K562 (cell line): ENCODE data around the gene SERTAD1. TPM values are rescaled to one million over a fixed set of nuclear protein-coding genes. Genes with fewer than 3 reads are reported as not detected.

Experiments used
- CXXC5 ChIP-seq: fragments of 250-450 bp; sonication (Bioruptor Pico); IDR thresholded peaks from 2 replicates; pipeline ENCODE4 v1.8.0; 2022; ENCODE audit warnings: inconsistent platforms, mild to moderate bottlenecking, moderate library complexity
- ETV1 ChIP-seq: fragments of 450-650 bp; conservative IDR thresholded peaks from 2 replicates; pipeline ENCODE4 v1.6.1; 2016; ENCODE audit warnings: missing genetic modification characterization, control low read depth, low read depth, missing compliant biosample characterization
- FOS ChIP-seq: IDR thresholded peaks from 3 replicates; pipeline ENCODE4 v1.6.1; 2011; ENCODE audit not compliant: insufficient read length; ENCODE audit errors: extremely low read depth
- HMGN3 ChIP-seq: IDR thresholded peaks from 2 replicates; pipeline ENCODE4 v1.6.1; 2011; ENCODE audit warnings: borderline replicate concordance, low read depth, mild to moderate bottlenecking, mixed read lengths, low read length; ENCODE audit not compliant: insufficient read length; ENCODE audit errors: extremely low read depth
- KAT7 ChIP-seq: sonication (generic); formaldehyde crosslinking; IDR thresholded peaks from 2 replicates; pipeline ENCODE4 v1.8.0; 2022; ENCODE audit warnings: missing genetic modification reagents, mild to moderate bottlenecking, borderline replicate concordance
- KDM2B ChIP-seq: fragments of 250-450 bp; sonication (Bioruptor Pico); IDR thresholded peaks from 2 replicates; pipeline ENCODE4 v1.8.0; 2021; ENCODE audit warnings: mild to moderate bottlenecking, moderate library complexity
- RAD21 ChIP-seq, 2 experiments: fragments of 250-450 bp in 1 of 2; fragments of 450-650 bp in 1 of 2; sonication (Bioruptor Pico) in 1 of 2; formaldehyde crosslinking in 1 of 2; IDR thresholded peaks in 1 of 2; conservative IDR thresholded peaks in 1 of 2; 2 replicates each; pipeline versions ENCODE4 v1.4.0 to v1.8.0; 2020 to 2022; ENCODE audit warnings: mild to moderate bottlenecking in 2 of 2, moderate library complexity in 1 of 2
- RBFOX2 ChIP-seq: fragments of 200-400 bp; formaldehyde crosslinking; IDR thresholded peaks from 2 replicates; pipeline ENCODE4 v1.6.1; 2017; ENCODE audit warnings: low read depth, mild to moderate bottlenecking, low read length, moderate library complexity
- RBM14 ChIP-seq: fragments of 200-400 bp; formaldehyde crosslinking; IDR thresholded peaks from 2 replicates; pipeline ENCODE4 v1.6.1; 2018; ENCODE audit warnings: low read depth, mild to moderate bottlenecking, low read length, moderate library complexity, borderline replicate concordance; ENCODE audit not compliant: insufficient read depth
- SLC30A9 ChIP-seq: fragments of 250-450 bp; sonication (Bioruptor Pico); IDR thresholded peaks from 2 replicates; pipeline ENCODE4 v1.8.0; 2022; ENCODE audit warnings: mild to moderate bottlenecking, moderate library complexity
- SUPT5H ChIP-seq: fragments of 450-650 bp; IDR thresholded peaks from 2 replicates; pipeline ENCODE4 v1.6.1; 2016
- TARDBP ChIP-seq: fragments of 450-650 bp; IDR thresholded peaks from 2 replicates; pipeline ENCODE4 v1.6.1; 2016
- TCF3 ChIP-seq: sonication (generic); formaldehyde crosslinking; IDR thresholded peaks from 2 replicates; pipeline ENCODE4 v1.4.0; 2020; ENCODE audit warnings: mild to moderate bottlenecking, missing genetic modification reagents
- TCF7L2 ChIP-seq: fragments of 150-350 bp; IDR thresholded peaks from 2 replicates; pipeline ENCODE4 v1.6.1; 2016; ENCODE audit warnings: low read depth, mild to moderate bottlenecking, low read length, moderate library complexity
- TFAM ChIP-seq: fragments of 250-450 bp; sonication (Bioruptor Pico); conservative IDR thresholded peaks from 2 replicates; pipeline ENCODE4 v1.5.0; 2021; ENCODE audit warnings: mild to moderate bottlenecking, moderate library complexity
- YY1 ChIP-seq, 3 experiments: IDR thresholded peaks; 2 replicates each; pipeline ENCODE4 v1.6.1; 2011; ENCODE audit warnings: low read length in 2 of 3, mild to moderate bottlenecking in 2 of 3, moderate library complexity in 2 of 3, borderline replicate concordance in 1 of 3, control low read depth in 1 of 3, low read depth in 1 of 3; ENCODE audit not compliant: insufficient read depth in 3 of 3, insufficient replicate concordance in 2 of 3, control insufficient read depth in 1 of 3, insufficient read length in 1 of 3; ENCODE audit errors: extremely low read depth in 1 of 3
- ZBTB34 ChIP-seq: fragments of 250-450 bp; sonication (Bioruptor Pico); IDR thresholded peaks from 2 replicates; pipeline ENCODE4 v1.8.0; 2021; ENCODE audit warnings: mild to moderate bottlenecking, moderate library complexity
- ZKSCAN8 ChIP-seq: fragments of 200-800 bp; sonication (Bioruptor generic); IDR thresholded peaks from 2 replicates; pipeline ENCODE4 v1.6.1; 2016; ENCODE audit warnings: missing genetic modification characterization, missing compliant biosample characterization
- ZNF41 ChIP-seq: fragments of 250-450 bp; sonication (Bioruptor Pico); conservative IDR thresholded peaks from 2 replicates; pipeline ENCODE4 v1.4.0; 2020; ENCODE audit warnings: mild to moderate bottlenecking
- ZNF699 ChIP-seq: fragments of 250-450 bp; sonication (Bioruptor Pico); IDR thresholded peaks from 2 replicates; pipeline ENCODE4 v1.8.0; 2021; ENCODE audit warnings: mild to moderate bottlenecking, moderate library complexity; ENCODE audit not compliant: insufficient replicate concordance
- ZNF76 ChIP-seq: fragments of 250-450 bp; sonication (Bioruptor Pico); IDR thresholded peaks from 2 replicates; pipeline ENCODE4 v1.4.0; 2020; ENCODE audit warnings: mild to moderate bottlenecking, moderate library complexity, borderline replicate concordance
- polyA plus RNA-seq, 8 experiments: library from polyadenylated mRNA; depleted of rRNA in 4 of 8; stranded (reverse) in 5 of 8; unstranded in 3 of 8; fragments of >200 nt; fragmentation: Nextera tagmentation in 2 of 8; fragmentation: Illumina TruSeq in 1 of 8; extraction: Ambion mirVana in 2 of 8; extraction: Trizol in 1 of 8; gene quantifications; 2 replicates each; pipeline versions ENCODE4 v1.2.1 to v1.2.3, GENCODE V29; 2011 to 2014; ENCODE audit warnings: inconsistent platforms in 1 of 8, missing spikeins in 1 of 8
- total RNA-seq, 7 experiments: library from RNA; depleted of rRNA in 6 of 7; stranded (reverse); fragments of >200 nt in 6 of 7; fragmentation: Illumina TruSeq in 2 of 7; extraction: Trizol in 2 of 7; gene quantifications; 2 replicates each; pipeline versions ENCODE4 v1.2.1 to v1.2.3, GENCODE V29; 2011 to 2021; ENCODE audit warnings: low replicate concordance in 1 of 7
- TF ChIP-seq, protein P1 (sequence below): fragments of 450-650 bp; IDR thresholded peaks from 2 replicates; pipeline ENCODE4 v1.6.1; 2017; ENCODE audit warnings: antibody characterized with exemption, mild to moderate bottlenecking

Gene SERTAD1
- total and polyA plus RNA-seq, 9 of the 15 experiments (the other 6 are each of a cell fraction or from before 2014, with no cell fraction given), result 0.15 to 8.7 (median 4.9) TPM

GRCh38 chr19:40425450-40426287 lies at the start of gene SERTAD1 (continued):
- TF ChIP-seq, protein P1, sequence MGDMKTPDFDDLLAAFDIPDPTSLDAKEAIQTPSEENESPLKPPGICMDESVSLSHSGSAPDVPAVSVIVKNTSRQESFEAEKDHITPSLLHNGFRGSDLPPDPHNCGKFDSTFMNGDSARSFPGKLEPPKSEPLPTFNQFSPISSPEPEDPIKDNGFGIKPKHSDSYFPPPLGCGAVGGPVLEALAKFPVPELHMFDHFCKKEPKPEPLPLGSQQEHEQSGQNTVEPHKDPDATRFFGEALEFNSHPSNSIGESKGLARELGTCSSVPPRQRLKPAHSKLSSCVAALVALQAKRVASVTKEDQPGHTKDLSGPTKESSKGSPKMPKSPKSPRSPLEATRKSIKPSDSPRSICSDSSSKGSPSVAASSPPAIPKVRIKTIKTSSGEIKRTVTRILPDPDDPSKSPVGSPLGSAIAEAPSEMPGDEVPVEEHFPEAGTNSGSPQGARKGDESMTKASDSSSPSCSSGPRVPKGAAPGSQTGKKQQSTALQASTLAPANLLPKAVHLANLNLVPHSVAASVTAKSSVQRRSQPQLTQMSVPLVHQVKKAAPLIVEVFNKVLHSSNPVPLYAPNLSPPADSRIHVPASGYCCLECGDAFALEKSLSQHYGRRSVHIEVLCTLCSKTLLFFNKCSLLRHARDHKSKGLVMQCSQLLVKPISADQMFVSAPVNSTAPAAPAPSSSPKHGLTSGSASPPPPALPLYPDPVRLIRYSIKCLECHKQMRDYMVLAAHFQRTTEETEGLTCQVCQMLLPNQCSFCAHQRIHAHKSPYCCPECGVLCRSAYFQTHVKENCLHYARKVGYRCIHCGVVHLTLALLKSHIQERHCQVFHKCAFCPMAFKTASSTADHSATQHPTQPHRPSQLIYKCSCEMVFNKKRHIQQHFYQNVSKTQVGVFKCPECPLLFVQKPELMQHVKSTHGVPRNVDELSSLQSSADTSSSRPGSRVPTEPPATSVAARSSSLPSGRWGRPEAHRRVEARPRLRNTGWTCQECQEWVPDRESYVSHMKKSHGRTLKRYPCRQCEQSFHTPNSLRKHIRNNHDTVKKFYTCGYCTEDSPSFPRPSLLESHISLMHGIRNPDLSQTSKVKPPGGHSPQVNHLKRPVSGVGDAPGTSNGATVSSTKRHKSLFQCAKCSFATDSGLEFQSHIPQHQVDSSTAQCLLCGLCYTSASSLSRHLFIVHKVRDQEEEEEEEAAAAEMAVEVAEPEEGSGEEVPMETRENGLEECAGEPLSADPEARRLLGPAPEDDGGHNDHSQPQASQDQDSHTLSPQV, result no peak
- 0 out of 2 replicates have a peak, but pooled peaks have one; percentile 7 for TF ChIP-seq TCF3 (CRISPR knock-in tag)
- TF ChIP-seq ZNF41, result no peak
- no peak for TF ChIP-seq TFAM
- TF ChIP-seq SUPT5H, result peak; percentile 92
- no peak for TF ChIP-seq TCF7L2
- peak; percentile 99 for TF ChIP-seq RBFOX2
- TF ChIP-seq ETV1 (tag), result peak; percentile 64
- TF ChIP-seq FOS, result peak; percentile 97
- no peak for TF ChIP-seq ZNF699 (CRISPR knock-in tag)
- TF ChIP-seq CXXC5, result peak; percentile 82
- TF ChIP-seq YY1 (IDR thresholded peaks at IDR 0.05; ENCODE audit: borderline replicate concordance in 1 of 3, control insufficient read depth in 1 of 3, extremely low read depth in 1 of 3, insufficient read depth in 3 of 3, insufficient read length in 1 of 3, insufficient replicate concordance in 2 of 3, low read depth in 1 of 3, low read length in 2 of 3), result peak in 2 of 3 experiments; percentile 46 to 71
- peak; percentile 22; the same call in 1 of the 2 replicates for TF ChIP-seq KAT7
- TF ChIP-seq HMGN3, result peak; percentile 77
- TF ChIP-seq SLC30A9 (CRISPR knock-in tag), result no peak
- TF ChIP-seq RBM14, result no peak
- TF ChIP-seq KDM2B (CRISPR knock-in tag), result no peak
- peak in 1 of 2 experiments; percentile 18; a peak in 2 of 4 replicates for TF ChIP-seq RAD21 (CRISPR knock-in tag; conservative IDR thresholded peaks at IDR 0.05 in 1 of 2, IDR thresholded peaks at IDR 0.05 in 1 of 2)
- no peak for TF ChIP-seq ZKSCAN8 (CRISPR knock-in tag)
- no peak for TF ChIP-seq ZBTB34 (CRISPR knock-in tag)
- TF ChIP-seq ZNF76, result peak; percentile 48; the same call in 1 of the 2 replicates
- peak; percentile 83; the same call in 1 of the 2 replicates for TF ChIP-seq TARDBP
